Fibroblast of the aortic adventitia (primary cell): Measurements from ENCODE around the gene MYO18B. TPM values are rescaled to one million over a fixed set of nuclear protein-coding genes. Genes with fewer than 3 reads are reported as not detected.

Source experiments
- DNase-seq: peaks from one replicate; pipeline ENCODE4 v3.0.0-alpha.2; 2010; ENCODE audit warnings: low read depth
- H3K4me3 ChIP-seq: 2 replicates; pipeline ENCODE4 v1.5.1; 2011; ENCODE audit warnings: low read depth, mild to moderate bottlenecking, control low read depth, low read length, moderate library complexity
- total RNA-seq: library from RNA; depleted of rRNA; stranded (reverse); fragments of >200 nt; gene quantifications from 2 replicates; pipeline ENCODE4 v1.2.3, GENCODE V29; 2012; ENCODE audit warnings: low replicate concordance
- TF ChIP-seq, protein P1 (sequence below): IDR thresholded peaks from 2 replicates; pipeline ENCODE4 v1.5.1; 2011; ENCODE audit warnings: mild to moderate bottlenecking, low read length, control low read depth, inconsistent platforms; ENCODE audit not compliant: insufficient read depth

Gene MYO18B
- total RNA-seq, 1 donor, result not detected

DNA sequence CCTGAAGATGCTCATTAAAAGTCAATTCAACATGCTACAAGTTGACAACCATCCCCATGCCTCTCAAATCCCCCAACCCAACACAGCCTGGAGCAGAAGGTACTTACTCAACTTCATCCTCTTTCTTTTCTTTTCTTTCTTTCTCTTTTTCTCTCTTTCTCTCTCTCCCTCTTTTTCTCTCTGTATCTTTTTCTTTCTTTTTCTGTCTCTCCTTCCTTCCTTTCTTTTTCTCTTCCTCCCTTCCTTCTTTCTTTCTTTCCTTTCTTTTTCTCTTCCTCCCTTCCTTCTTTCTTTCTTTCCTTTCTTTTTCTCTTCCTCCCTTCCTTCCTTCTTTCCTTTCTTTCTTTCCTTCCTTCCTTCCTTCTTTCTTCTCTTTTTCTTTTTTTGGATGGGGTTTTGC, 291.6 kb downstream of the MYO18B start:
- no peak overlapping the region for H3K4me3 ChIP-seq
- TF ChIP-seq, protein P1, sequence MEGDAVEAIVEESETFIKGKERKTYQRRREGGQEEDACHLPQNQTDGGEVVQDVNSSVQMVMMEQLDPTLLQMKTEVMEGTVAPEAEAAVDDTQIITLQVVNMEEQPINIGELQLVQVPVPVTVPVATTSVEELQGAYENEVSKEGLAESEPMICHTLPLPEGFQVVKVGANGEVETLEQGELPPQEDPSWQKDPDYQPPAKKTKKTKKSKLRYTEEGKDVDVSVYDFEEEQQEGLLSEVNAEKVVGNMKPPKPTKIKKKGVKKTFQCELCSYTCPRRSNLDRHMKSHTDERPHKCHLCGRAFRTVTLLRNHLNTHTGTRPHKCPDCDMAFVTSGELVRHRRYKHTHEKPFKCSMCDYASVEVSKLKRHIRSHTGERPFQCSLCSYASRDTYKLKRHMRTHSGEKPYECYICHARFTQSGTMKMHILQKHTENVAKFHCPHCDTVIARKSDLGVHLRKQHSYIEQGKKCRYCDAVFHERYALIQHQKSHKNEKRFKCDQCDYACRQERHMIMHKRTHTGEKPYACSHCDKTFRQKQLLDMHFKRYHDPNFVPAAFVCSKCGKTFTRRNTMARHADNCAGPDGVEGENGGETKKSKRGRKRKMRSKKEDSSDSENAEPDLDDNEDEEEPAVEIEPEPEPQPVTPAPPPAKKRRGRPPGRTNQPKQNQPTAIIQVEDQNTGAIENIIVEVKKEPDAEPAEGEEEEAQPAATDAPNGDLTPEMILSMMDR, result no peak
- no peak for DNase-seq

DNA sequence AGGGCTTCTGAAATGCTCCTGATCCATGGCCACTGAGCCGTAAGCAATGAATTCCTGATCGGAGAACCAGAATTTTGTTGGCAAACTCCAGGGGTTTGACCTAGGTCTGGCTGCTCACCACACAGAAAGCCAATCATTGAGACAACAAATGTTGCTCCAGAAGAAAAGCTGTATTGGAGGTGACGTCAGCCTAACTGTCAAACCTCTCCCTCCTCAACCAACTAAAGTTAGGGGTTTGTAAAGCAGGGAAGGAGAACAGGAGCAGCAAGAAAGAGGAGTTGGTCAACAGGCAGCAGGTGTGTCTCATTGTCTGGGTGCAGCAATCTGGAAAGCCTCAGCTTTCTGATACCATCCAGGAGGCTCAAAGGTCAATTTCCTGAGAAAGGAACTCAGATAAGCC, 293.5 kb downstream of the MYO18B start:
- TF ChIP-seq, protein P1, result no peak
- no peak for DNase-seq
- no peak overlapping the region for H3K4me3 ChIP-seq

DNA sequence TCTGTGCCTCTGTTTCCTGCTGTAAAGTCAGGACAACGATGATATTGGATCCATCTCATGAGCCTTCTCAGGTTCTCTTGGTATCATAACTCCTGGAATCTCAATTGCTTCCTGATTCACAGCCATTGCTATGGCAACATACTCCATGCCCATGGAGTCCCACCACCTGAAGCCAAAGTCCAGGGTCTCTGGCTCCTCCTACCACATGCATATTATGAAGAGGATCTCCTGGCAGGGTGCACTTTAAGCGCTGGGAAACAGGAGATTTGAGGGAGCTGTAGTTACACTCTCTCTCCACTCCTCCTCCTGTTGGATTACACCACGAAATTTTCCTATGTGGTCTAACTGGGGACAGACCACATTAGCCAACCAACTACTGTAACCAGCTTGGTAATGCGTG, 296.4 kb downstream of the MYO18B start:
- H3K4me3 ChIP-seq, result no peak overlapping the region
- DNase-seq, result no peak
- TF ChIP-seq, protein P1, result no peak

GRCh38 chr22:26041931-26042330, 299.9 kb downstream of the MYO18B start:
- no peak for DNase-seq
- TF ChIP-seq, protein P1, result no peak
- H3K4me3 ChIP-seq, result no peak overlapping the region

DNA sequence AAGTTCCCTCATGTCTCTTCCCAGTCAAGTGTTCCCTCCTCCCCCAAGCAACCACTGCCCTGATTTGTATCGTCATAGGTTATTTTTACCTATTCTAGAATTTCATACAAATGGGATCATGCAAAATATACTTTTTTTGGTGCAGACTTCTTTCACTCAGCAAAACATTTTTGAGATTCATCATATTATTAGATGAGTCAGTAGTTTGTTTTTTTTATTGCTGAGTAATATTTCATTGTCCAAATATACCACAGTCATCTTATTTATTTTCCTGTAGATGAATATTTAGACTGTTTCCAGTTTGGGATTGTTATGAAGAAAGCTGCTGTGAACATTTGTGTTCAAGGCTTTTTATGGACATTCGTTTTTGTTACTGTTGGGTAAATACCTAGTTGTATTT, 301.0 kb downstream of the MYO18B start:
- no peak for DNase-seq
- TF ChIP-seq, protein P1, result no peak
- no peak overlapping the region for H3K4me3 ChIP-seq

DNA sequence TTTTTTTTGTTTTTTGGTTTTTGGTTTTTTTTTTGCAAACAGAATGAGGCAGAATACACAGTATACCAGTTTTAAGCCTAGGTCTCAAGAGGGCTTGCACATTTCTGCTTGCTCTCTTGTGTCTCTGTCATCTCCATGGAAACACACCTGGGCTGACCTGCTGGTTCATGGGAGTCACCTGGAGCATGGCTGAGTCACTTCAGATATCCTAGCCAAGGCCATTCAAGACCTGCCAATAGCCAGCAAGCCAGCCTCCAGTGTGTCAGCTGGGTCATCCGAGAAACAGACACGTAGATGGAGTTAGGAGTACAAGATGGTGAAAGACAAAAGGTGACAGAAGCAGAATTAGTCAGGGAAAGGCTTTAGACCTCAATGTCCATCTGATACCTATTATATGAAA, 303.1 kb downstream of the MYO18B start:
- H3K4me3 ChIP-seq, result no peak overlapping the region
- TF ChIP-seq, protein P1, result no peak
- no peak for DNase-seq

DNA sequence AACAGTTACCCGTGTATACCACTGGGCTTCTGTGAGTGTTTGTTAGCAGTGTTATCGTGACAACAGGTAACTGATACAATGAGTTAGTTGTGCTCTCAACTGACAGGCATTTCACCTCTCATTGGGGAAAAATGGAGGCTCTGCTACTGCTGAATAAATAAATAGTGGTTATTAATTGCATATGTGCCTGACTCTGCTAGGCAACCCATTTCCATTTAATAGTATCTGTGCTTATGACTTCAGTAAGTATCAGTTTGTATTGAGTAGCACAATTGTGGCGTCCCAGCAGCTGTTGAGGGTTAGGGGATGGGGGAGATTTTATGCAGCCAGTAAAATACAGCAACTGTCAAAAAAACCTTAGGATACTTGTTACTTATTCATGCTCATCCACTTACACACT, 303.9 kb downstream of the MYO18B start:
- H3K4me3 ChIP-seq, result no peak overlapping the region
- DNase-seq, result no peak
- TF ChIP-seq, protein P1, result no peak
